ENCODE measurements around the gene APRT. TPM values are rescaled to one million over a fixed set of nuclear protein-coding genes. Genes with fewer than 3 reads are reported as not detected.
A peak's percentile ranks its signal among the peaks of the same experiment; 100 is the strongest.

Gene APRT
- total and polyA plus RNA-seq, 9 of the 15 experiments (the other 6 are each of a cell fraction or from before 2014, with no cell fraction given) = 41.7 to 409 (median 146) TPM

GRCh38 chr16:88820385-88821025 lies 8.8 kb upstream of the APRT start:
- Histone ChIP-seq H2AFZ (ENCODE audit: low read depth, low read length) (no peak overlapping the region), H3K36me3 (ENCODE audit: control insufficient read depth, insufficient read depth, low read length) (no peaks in the 10 kb centered on the region), H3K4me3 (no peak overlapping the region), H3K4me1 (replicated peaks in 1 of 2; ENCODE audit: control insufficient read depth in 2 of 2, insufficient read depth in 2 of 2, low read length in 2 of 2) (peaks cover 0 to 54% of the 10 kb centered on the region in 2 experiments; a peak in 2 of 5 replicates), H3K9me1 (ENCODE audit: control insufficient read depth, insufficient read depth, low read length) (no peaks in the 10 kb centered on the region), H3K9ac (ENCODE audit: insufficient read depth in 1 of 2, low read depth in 2 of 2, low read length in 2 of 2) (peak overlapping the region in 1 of 2 experiments; percentile 68; a peak in 1 of 4 replicates), H3K27me3 (ENCODE audit: control insufficient read depth in 2 of 2, insufficient read depth in 2 of 2, low read length in 2 of 2) (no peaks in the 10 kb centered on the region), H3K79me2 (ENCODE audit: control insufficient read depth, insufficient read depth, low read length) (no peaks in the 10 kb centered on the region), H4K20me1 (replicated peaks; ENCODE audit: control insufficient read depth, insufficient read depth, low read length) (no peaks in the 10 kb centered on the region), H3K4me2 (ENCODE audit: insufficient read depth, low read length) (no peak overlapping the region), H3K9me3 (replicated peaks; ENCODE audit: control insufficient read depth, insufficient read depth, low read depth, low read length) (no peaks in the 10 kb centered on the region), H3K27ac (ENCODE audit: extremely low read depth, low read depth, low read length) (no peak overlapping the region)
- no peak for DNase-seq (ENCODE audit: extremely low read depth in 1 of 4, low spot score in 3 of 4)
- ATAC-seq = no peak
- no TSS peak for BruUV-seq (replicated peaks)
- ChIA-PET CTCF (ENCODE audit: low intra/inter-chr PET ratio) (interaction anchor here (0.6 kb wide), 1 partner anchor 961 kb away, joined by 3 read pairs; no protein-coding TSS in a partner anchor), POLR2A (interaction anchor here (1.2 kb wide), 1 partner anchor 10 kb away, joined by 6 read pairs; no protein-coding TSS in a partner anchor)
- intact Hi-C loops (cut with micrococcal nuclease) (no loop called here), in situ Hi-C loops (cut with MboI) (no loop called here)
- 72% methylated on average over 13 of the region's 20 CpGs for WGBS (ENCODE audit: insufficient coverage, low coverage, missing lambda C conversion rate)
- TF ChIP-seq, protein P1, sequence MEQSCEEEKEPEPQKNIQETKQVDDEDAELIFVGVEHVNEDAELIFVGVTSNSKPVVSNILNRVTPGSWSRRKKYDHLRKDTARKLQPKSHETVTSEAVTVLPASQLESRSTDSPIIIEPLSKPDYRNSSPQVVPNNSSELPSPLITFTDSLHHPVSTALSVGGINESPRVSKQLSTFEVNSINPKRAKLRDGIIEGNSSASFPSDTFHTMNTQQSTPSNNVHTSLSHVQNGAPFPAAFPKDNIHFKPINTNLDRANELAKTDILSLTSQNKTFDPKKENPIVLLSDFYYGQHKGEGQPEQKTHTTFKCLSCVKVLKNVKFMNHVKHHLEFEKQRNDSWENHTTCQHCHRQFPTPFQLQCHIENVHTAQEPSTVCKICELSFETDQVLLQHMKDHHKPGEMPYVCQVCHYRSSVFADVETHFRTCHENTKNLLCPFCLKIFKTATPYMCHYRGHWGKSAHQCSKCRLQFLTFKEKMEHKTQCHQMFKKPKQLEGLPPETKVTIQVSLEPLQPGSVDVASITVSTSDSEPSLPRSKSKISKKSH (CRISPR knock-in tag; IDR thresholded peaks at IDR 0.05) = no peak
- TF ChIP-seq WHSC1 (IDR thresholded peaks at IDR 0.05; ENCODE audit: low read length) (no peak), PML (IDR thresholded peaks at IDR 0.05; ENCODE audit: low read length) (no peak)
- no peak for FAIRE-seq
